Panc1 (cell line): Measurements from ENCODE around the gene BRCA1. TPM values are rescaled to one million over a fixed set of nuclear protein-coding genes. Genes with fewer than 3 reads are reported as not detected.

Source experiments
- ATAC-seq: fragments of 200-7000 bp; cut with Tn5 transposase; 2 replicates; pipeline ENCODE4 v1.9.1; 2020; ENCODE audit warnings: mild to moderate bottlenecking, moderate library complexity
- BruUV-seq: library from RNA; stranded (reverse); fragments of 400-500 nt; replicated peaks from 2 replicates; lab custom pipeline; 2021; lab: Mats Ljungman, UMichigan
- CTCF ChIA-PET: fragments of 300-600 bp; sonication (Branson Sonifier 250); formaldehyde crosslinking; loops from one replicate; lab custom pipeline; 2022; ENCODE audit warnings: antibody characterized with exemption; lab: Charles Lee
- POLR2A ChIA-PET: fragments of 300-600 bp; sonication (Branson Sonifier 250); formaldehyde crosslinking; loops from one replicate; lab custom pipeline; 2022; ENCODE audit warnings: antibody characterized with exemption; lab: Charles Lee
- DNase-seq: peaks from one replicate; pipeline ENCODE4 v3.0.0-alpha.2; 2010; ENCODE audit warnings: low read depth, low spot score
- H3K27ac ChIP-seq: 2 replicates; pipeline ENCODE4 v1.5.1; 2011; ENCODE audit warnings: mild to moderate bottlenecking, low read length, inconsistent platforms
- H3K27me3 ChIP-seq: fragments of 200-500 bp; sonication (Bioruptor generic); 2 replicates; pipeline ENCODE4 v1.6.0; 2014; ENCODE audit warnings: low read length, inconsistent platforms; ENCODE audit not compliant: control insufficient read depth, insufficient read depth
- H3K36me3 ChIP-seq: fragments of 200-500 bp; sonication (Bioruptor generic); 2 replicates; pipeline ENCODE4 v1.5.1; 2014; ENCODE audit warnings: inconsistent platforms, mild to moderate bottlenecking, low read length, moderate library complexity; ENCODE audit not compliant: control insufficient read depth, insufficient read depth
- H3K4me1 ChIP-seq: 2 replicates; pipeline ENCODE4 v1.5.1; 2011; ENCODE audit warnings: inconsistent platforms, mild to moderate bottlenecking, low read length, moderate library complexity; ENCODE audit not compliant: control insufficient read depth, insufficient read depth
- H3K4me3 ChIP-seq, 2 experiments: 2 replicates each; pipeline ENCODE4 v1.5.1; 2011 to 2012; ENCODE audit warnings: low read depth in 2 of 2, low read length in 2 of 2, mild to moderate bottlenecking in 2 of 2, inconsistent platforms in 1 of 2, moderate library complexity in 1 of 2
- H3K9me3 ChIP-seq: fragments of 200-500 bp; sonication (Bioruptor generic); 2 replicates; pipeline ENCODE4 v1.5.1; 2014; ENCODE audit warnings: low read depth, mild to moderate bottlenecking, inconsistent platforms, low read length, moderate library complexity; ENCODE audit not compliant: control insufficient read depth, insufficient read depth
- CTCF ChIP-seq: fragments of 450-650 bp; IDR thresholded peaks from 2 replicates; pipeline ENCODE4 v1.5.1; 2017; ENCODE audit warnings: mild to moderate bottlenecking
- POLR2AphosphoS5 ChIP-seq: IDR thresholded peaks from 2 replicates; pipeline ENCODE4 v1.6.1; 2012; ENCODE audit warnings: mild to moderate bottlenecking, low read depth, low read length, moderate library complexity
- SIN3A ChIP-seq: IDR thresholded peaks from 2 replicates; pipeline ENCODE4 v1.6.1; 2012; ENCODE audit warnings: low read depth, mild to moderate bottlenecking, low read length, moderate library complexity, borderline replicate concordance; ENCODE audit not compliant: insufficient read depth
- TCF7L2 ChIP-seq: IDR thresholded peaks from 2 replicates; pipeline ENCODE4 v1.6.1; 2011; ENCODE audit warnings: mild to moderate bottlenecking, low read depth, low read length, inconsistent platforms
- in situ Hi-C: cut with HindIII; loops from 2 replicates; pipeline ENCODE4 v1.10.0; 2016; ENCODE audit warnings: low sequenced_read_pairs, low pct_unique_long_range_greater_than_20kb
- intact Hi-C: fragments of 100-400 bp; cut with micrococcal nuclease; formaldehyde crosslinking; loops from one replicate; pipeline ENCODE4 v1.10.0; 2022; ENCODE audit not compliant: unreplicated experiment
- total RNA-seq: library from RNA; stranded (reverse); gene quantifications from one replicate; pipeline ENCODE4 v1.2.1, GENCODE V29; 2021; ENCODE audit not compliant: unreplicated experiment
- TF ChIP-seq, protein P1 (sequence below), 2 experiments: IDR thresholded peaks; 2 replicates each; pipeline ENCODE4 v1.6.1; 2011 to 2012; ENCODE audit warnings: low read depth in 2 of 2, control low read depth in 1 of 2, low read length in 1 of 2, mild to moderate bottlenecking in 1 of 2, moderate library complexity in 1 of 2; ENCODE audit not compliant: insufficient read depth in 1 of 2

The BRCA1 gene
- total RNA-seq, 1 experiment from 2014 or later, result 29.9 TPM

DNA sequence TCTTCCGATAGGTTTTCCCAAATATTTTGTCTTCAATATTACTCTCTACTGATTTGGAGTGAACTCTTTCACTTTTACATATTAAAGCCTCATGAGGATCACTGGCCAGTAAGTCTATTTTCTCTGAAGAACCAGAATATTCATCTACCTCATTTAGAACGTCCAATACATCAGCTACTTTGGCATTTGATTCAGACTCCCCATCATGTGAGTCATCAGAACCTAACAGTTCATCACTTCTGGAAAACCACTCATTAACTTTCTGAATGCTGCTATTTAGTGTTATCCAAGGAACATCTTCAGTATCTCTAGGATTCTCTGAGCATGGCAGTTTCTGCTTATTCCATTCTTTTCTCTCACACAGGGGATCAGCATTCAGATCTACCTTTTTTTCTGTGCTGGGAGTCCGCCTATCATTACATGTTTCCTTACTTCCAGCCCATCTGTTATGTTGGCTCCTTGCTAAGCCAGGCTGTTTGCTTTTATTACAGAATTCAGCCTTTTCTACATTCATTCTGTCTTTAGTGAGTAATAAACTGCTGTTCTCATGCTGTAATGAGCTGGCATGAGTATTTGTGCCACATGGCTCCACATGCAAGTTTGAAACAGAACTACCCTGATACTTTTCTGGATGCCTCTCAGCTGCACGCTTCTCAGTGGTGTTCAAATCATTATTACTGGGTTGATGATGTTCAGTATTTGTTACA, 30.9 kb downstream of the BRCA1 start:
- POLR2A ChIA-PET, result no interaction called here
- H3K27me3 ChIP-seq, result no peaks in the 10 kb centered on the region
- CTCF ChIA-PET, result no interaction called here
- TF ChIP-seq CTCF, result no peak
- TF ChIP-seq SIN3A, result no peak
- no peak for TF ChIP-seq TCF7L2
- TF ChIP-seq, protein P1, sequence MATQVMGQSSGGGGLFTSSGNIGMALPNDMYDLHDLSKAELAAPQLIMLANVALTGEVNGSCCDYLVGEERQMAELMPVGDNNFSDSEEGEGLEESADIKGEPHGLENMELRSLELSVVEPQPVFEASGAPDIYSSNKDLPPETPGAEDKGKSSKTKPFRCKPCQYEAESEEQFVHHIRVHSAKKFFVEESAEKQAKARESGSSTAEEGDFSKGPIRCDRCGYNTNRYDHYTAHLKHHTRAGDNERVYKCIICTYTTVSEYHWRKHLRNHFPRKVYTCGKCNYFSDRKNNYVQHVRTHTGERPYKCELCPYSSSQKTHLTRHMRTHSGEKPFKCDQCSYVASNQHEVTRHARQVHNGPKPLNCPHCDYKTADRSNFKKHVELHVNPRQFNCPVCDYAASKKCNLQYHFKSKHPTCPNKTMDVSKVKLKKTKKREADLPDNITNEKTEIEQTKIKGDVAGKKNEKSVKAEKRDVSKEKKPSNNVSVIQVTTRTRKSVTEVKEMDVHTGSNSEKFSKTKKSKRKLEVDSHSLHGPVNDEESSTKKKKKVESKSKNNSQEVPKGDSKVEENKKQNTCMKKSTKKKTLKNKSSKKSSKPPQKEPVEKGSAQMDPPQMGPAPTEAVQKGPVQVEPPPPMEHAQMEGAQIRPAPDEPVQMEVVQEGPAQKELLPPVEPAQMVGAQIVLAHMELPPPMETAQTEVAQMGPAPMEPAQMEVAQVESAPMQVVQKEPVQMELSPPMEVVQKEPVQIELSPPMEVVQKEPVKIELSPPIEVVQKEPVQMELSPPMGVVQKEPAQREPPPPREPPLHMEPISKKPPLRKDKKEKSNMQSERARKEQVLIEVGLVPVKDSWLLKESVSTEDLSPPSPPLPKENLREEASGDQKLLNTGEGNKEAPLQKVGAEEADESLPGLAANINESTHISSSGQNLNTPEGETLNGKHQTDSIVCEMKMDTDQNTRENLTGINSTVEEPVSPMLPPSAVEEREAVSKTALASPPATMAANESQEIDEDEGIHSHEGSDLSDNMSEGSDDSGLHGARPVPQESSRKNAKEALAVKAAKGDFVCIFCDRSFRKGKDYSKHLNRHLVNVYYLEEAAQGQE (IDR thresholded peaks at IDR 0.05; ENCODE audit: insufficient read depth in 1 of 2, low read depth in 2 of 2, low read length in 1 of 2), result no peak
- no peak for DNase-seq
- no TSS peak for BruUV-seq
- no peak for ATAC-seq
- intact Hi-C loops, result no loop called here
- no peaks in the 10 kb centered on the region for H3K9me3 ChIP-seq
- no peak overlapping the region for H3K27ac ChIP-seq
- no peak overlapping the region for H3K4me3 ChIP-seq
- peaks cover 6% of the 10 kb centered on the region for H3K36me3 ChIP-seq
- H3K4me1 ChIP-seq, result no peaks in the 10 kb centered on the region
- in situ Hi-C loops, result no loop called here

DNA sequence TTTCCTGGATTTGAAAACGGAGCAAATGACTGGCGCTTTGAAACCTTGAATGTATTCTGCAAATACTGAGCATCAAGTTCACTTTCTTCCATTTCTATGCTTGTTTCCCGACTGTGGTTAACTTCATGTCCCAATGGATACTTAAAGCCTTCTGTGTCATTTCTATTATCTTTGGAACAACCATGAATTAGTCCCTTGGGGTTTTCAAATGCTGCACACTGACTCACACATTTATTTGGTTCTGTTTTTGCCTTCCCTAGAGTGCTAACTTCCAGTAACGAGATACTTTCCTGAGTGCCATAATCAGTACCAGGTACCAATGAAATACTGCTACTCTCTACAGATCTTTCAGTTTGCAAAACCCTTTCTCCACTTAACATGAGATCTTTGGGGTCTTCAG, 32.3 kb downstream of the BRCA1 start:
- TF ChIP-seq, protein P1 (IDR thresholded peaks at IDR 0.05; ENCODE audit: insufficient read depth in 1 of 2, low read depth in 2 of 2, low read length in 1 of 2), result no peak
- TF ChIP-seq POLR2AphosphoS5 (no peak), CTCF (no peak), TCF7L2 (no peak)
- ChIA-PET POLR2A (no interaction called here), CTCF (no interaction called here)
- H3K9me3 ChIP-seq, result no peaks in the 10 kb centered on the region
- ATAC-seq (no peak), DNase-seq (no peak)
- H3K36me3 ChIP-seq, result peaks cover 6% of the 10 kb centered on the region
- no peak overlapping the region for H3K4me3 ChIP-seq
- no peaks in the 10 kb centered on the region for H3K4me1 ChIP-seq
- BruUV-seq, result no TSS peak
- in situ Hi-C loops, result no loop called here
- H3K27me3 ChIP-seq, result no peaks in the 10 kb centered on the region
- intact Hi-C loops, result no loop called here
- no peak overlapping the region for H3K27ac ChIP-seq
